ENCODE measurements around the gene LMCD1. TPM values are rescaled to one million over a fixed set of nuclear protein-coding genes. Genes with fewer than 3 reads are reported as not detected.

The LMCD1 gene
- polyA plus RNA-seq, 2 of the 4 experiments (the other 2 are of a cell fraction), result 64.3 to 85.4 TPM

DNA sequence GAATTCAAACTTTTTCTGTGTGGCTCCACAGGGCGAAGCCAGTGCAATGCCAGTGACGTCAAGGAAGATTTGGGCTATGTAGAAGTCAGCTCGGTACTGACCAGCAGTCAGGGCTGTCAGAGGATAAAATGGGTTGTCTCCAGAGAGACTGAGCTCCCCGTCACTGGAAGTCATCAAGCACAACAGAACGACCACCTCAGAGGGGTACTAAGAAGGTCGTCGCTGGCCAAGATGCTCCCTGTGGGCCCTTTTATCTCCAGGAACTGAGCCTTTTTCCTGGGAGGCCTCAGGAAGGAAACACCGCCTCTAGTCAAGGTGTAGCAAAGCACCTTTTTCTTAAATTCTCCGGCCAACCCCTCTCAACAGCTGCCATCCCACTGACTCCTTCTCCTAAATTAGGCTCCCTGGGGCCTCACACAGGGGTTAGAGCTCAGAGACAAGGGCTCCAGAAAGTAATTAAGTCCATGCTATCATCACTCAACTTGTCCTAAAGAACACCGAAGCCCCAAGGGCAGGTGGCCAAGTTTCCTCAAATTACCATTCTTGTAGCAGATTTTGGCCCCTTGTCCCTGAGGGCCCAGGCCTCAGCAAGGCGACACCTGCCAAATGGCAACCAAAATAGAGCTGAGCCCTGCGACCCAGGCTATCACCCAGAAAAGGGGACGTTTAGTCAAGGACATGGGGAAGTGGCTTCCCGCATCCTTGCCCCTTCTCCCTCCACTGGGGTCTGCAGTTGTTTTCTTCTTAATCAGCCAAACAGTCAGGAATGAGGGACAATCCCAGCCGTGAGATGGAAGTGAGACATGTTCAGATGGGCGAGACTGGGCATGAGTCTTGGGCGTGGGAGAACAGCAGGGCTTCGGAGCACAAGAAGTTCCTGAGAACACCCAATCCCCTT lies 94.9 kb downstream of the LMCD1 start:
- ChIA-PET CTCF (interaction anchor here (0.9 to 2.3 kb wide), 4 partner anchors 11 to 155 kb away, joined by 3 to 12 read pairs (median 6); no protein-coding TSS in a partner anchor), POLR2A (no interaction called here)
- Histone ChIP-seq H3K4me3 (no peak overlapping the region), H3K9me3 (no peaks in the 10 kb centered on the region), H3K4me1 (no peaks in the 10 kb centered on the region), H3K27ac (no peak overlapping the region), H3K4me2 (no peak overlapping the region)
- FAIRE-seq (no peak), ATAC-seq (no peak), DNase-seq (ENCODE audit: low read depth in 1 of 2, low spot score in 1 of 2) (no peak)
- 68% methylated on average over 18 of the region's 18 CpGs for WGBS (ENCODE audit: missing lambda C conversion rate)
- no peak for TF ChIP-seq FOSB (CRISPR knock-in tag; IDR thresholded peaks at IDR 0.05)
- no peak for TF ChIP-seq E2F6 (IDR thresholded peaks at IDR 0.05; ENCODE audit: borderline replicate concordance, low read depth)
- TF ChIP-seq, protein P1, sequence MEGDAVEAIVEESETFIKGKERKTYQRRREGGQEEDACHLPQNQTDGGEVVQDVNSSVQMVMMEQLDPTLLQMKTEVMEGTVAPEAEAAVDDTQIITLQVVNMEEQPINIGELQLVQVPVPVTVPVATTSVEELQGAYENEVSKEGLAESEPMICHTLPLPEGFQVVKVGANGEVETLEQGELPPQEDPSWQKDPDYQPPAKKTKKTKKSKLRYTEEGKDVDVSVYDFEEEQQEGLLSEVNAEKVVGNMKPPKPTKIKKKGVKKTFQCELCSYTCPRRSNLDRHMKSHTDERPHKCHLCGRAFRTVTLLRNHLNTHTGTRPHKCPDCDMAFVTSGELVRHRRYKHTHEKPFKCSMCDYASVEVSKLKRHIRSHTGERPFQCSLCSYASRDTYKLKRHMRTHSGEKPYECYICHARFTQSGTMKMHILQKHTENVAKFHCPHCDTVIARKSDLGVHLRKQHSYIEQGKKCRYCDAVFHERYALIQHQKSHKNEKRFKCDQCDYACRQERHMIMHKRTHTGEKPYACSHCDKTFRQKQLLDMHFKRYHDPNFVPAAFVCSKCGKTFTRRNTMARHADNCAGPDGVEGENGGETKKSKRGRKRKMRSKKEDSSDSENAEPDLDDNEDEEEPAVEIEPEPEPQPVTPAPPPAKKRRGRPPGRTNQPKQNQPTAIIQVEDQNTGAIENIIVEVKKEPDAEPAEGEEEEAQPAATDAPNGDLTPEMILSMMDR (IDR thresholded peaks at IDR 0.05), result no peak
- no peak for TF ChIP-seq KDM1A (IDR thresholded peaks at IDR 0.05; ENCODE audit: low read depth)
- TF ChIP-seq EHF (CRISPR knock-in tag; IDR thresholded peaks at IDR 0.05), result no peak
- TF ChIP-seq JUNB (IDR thresholded peaks at IDR 0.05), result no peak
- TF ChIP-seq SREBF2 (IDR thresholded peaks at IDR 0.05), result no peak
- TF ChIP-seq KDM5A (IDR thresholded peaks at IDR 0.05), result no peak
- TF ChIP-seq NFE2L2 (conservative IDR thresholded peaks at IDR 0.05; ENCODE audit: low read length), result no peak
- no peak for TF ChIP-seq RNF2 (IDR thresholded peaks at IDR 0.05; ENCODE audit: borderline replicate concordance, low read depth)
- TF ChIP-seq ZSCAN20 (CRISPR knock-in tag; IDR thresholded peaks at IDR 0.05), result no peak
- TF ChIP-seq RCOR1 (IDR thresholded peaks at IDR 0.05; ENCODE audit: low read depth, low read length), result no peak

GRCh38 chr3:8597219-8597853 lies 95.7 kb downstream of the LMCD1 start:
- no peak overlapping the region for H3K4me2 ChIP-seq
- no peak for ATAC-seq
- DNase-seq (ENCODE audit: low read depth in 1 of 2, low spot score in 1 of 2), result no peak
- no peak overlapping the region for H3K4me3 ChIP-seq
- 58% methylated on average over 7 of the region's 7 CpGs for WGBS (ENCODE audit: missing lambda C conversion rate)
- ChIA-PET POLR2A (no interaction called here), CTCF (interaction anchor here (0.9 to 2.3 kb wide), 4 partner anchors 10 to 156 kb away, joined by 3 to 12 read pairs (median 6); no protein-coding TSS in a partner anchor)
- H3K27ac ChIP-seq, result no peak overlapping the region
- no peak for FAIRE-seq
- TF ChIP-seq GATA3 (IDR thresholded peaks at IDR 0.05; ENCODE audit: borderline replicate concordance), result no peak
- no peaks in the 10 kb centered on the region for H3K4me1 ChIP-seq
- no peaks in the 10 kb centered on the region for H3K9me3 ChIP-seq

DNA sequence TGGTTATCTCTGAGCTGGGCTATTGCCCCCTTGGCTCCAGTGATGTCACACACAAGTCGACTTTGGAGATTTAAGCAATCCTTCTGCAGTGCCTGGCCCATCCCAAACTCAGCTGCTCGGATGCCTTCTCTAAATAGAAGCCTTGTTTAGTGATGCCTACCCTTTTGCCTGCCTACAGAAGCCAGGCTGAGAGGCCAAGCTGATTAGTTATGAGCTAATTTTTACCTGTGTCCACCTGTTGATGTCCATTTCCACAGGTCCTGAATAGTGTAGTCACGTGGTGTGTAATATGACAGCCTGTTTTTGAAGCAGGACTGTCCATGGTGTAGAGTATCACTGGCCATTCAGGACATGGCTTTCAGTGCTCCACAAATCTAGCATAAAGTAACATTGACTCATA lies 97.5 kb downstream of the LMCD1 start:
- no peak for FAIRE-seq
- 38% methylated on average over 3 of the region's 3 CpGs for WGBS (ENCODE audit: missing lambda C conversion rate)

More for the DNA sequence above, 97.5 kb downstream of the LMCD1 start:
- Histone ChIP-seq H3K4me3 (no peak overlapping the region), H3K4me1 (0 out of 3 replicates have a peak, but pooled peaks cover 3% of the 10 kb centered on the region), H3K9me3 (no peaks in the 10 kb centered on the region), H3K4me2 (no peak overlapping the region), H3K27ac (no peak overlapping the region)
- POLR2A ChIA-PET, result no interaction called here
- DNase-seq (ENCODE audit: low read depth in 1 of 2, low spot score in 1 of 2), result no peak
- no peak for TF ChIP-seq GATA3 (IDR thresholded peaks at IDR 0.05; ENCODE audit: borderline replicate concordance)
- TF ChIP-seq, protein P2, sequence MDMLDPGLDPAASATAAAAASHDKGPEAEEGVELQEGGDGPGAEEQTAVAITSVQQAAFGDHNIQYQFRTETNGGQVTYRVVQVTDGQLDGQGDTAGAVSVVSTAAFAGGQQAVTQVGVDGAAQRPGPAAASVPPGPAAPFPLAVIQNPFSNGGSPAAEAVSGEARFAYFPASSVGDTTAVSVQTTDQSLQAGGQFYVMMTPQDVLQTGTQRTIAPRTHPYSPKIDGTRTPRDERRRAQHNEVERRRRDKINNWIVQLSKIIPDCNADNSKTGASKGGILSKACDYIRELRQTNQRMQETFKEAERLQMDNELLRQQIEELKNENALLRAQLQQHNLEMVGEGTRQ (IDR thresholded peaks at IDR 0.05), result peak; percentile 38; the same call in 1 of the 2 replicates
- CTCF ChIA-PET, result interaction anchor here (2.8 kb wide), 1 partner anchor 157 kb away, joined by 13 read pairs; no protein-coding TSS in a partner anchor
- ATAC-seq, result no peak
